Astrocyte (in vitro differentiated cells and primary cell): ENCODE results near the gene STX4. TPM values are rescaled to one million over a fixed set of nuclear protein-coding genes. Genes with fewer than 3 reads are reported as not detected.
"Not testable (repeated sequence)": the region's sequence is repeated elsewhere in the genome, so short reads cannot be mapped to it uniquely, and the experiment has no call there.

Experiments used
- DNase-seq: peaks from one replicate; pipeline ENCODE4 v3.0.0-alpha.2; 2010; ENCODE audit warnings: low read depth
- FAIRE-seq: peaks from 2 replicates; lab custom pipeline; 2011; peaks lifted over from hg19 to GRCh38; lab: Jason Lieb, UNC
- H2AFZ ChIP-seq: 2 replicates; pipeline ENCODE4 v1.6.0; 2012; ENCODE audit warnings: low read depth, low read length, inconsistent platforms
- H3K27ac ChIP-seq: 2 replicates; pipeline ENCODE4 v1.5.1; 2011; ENCODE audit warnings: low read depth, low read length, inconsistent platforms
- H3K27me3 ChIP-seq: 2 replicates; pipeline ENCODE4 v1.6.0; 2011; ENCODE audit warnings: low read length, inconsistent platforms; ENCODE audit not compliant: insufficient read depth
- H3K36me3 ChIP-seq: 2 replicates; pipeline ENCODE4 v1.5.1; 2011; ENCODE audit warnings: low read length, inconsistent platforms; ENCODE audit not compliant: insufficient read depth
- H3K4me1 ChIP-seq: 2 replicates; pipeline ENCODE4 v1.5.1; 2011; ENCODE audit warnings: low read length, inconsistent platforms; ENCODE audit not compliant: insufficient read depth
- H3K4me2 ChIP-seq: 2 replicates; pipeline ENCODE4 v1.6.0; 2012; ENCODE audit warnings: low read length, inconsistent platforms
- H3K4me3 ChIP-seq: 2 replicates; pipeline ENCODE4 v1.5.1; 2011; ENCODE audit warnings: low read depth, mild to moderate bottlenecking, low read length, inconsistent platforms; ENCODE audit not compliant: insufficient read depth
- H3K79me2 ChIP-seq: 2 replicates; pipeline ENCODE4 v1.6.0; 2012; ENCODE audit warnings: mild to moderate bottlenecking, low read length, inconsistent platforms; ENCODE audit not compliant: insufficient read depth
- H3K9ac ChIP-seq: 2 replicates; pipeline ENCODE4 v1.6.0; 2012; ENCODE audit warnings: mild to moderate bottlenecking, low read length, inconsistent platforms
- H3K9me3 ChIP-seq: 2 replicates; pipeline ENCODE4 v1.5.1; 2012; ENCODE audit warnings: low read depth, mild to moderate bottlenecking, low read length, inconsistent platforms; ENCODE audit not compliant: insufficient read depth
- H4K20me1 ChIP-seq: 2 replicates; pipeline ENCODE4 v1.6.0; 2012; ENCODE audit warnings: low read length, inconsistent platforms; ENCODE audit not compliant: insufficient read depth
- H3K27ac Mint-ChIP-seq: one replicate; pipeline ENCODE4 v1.8.0; 2021; ENCODE audit warnings: mild to moderate bottlenecking, mixed read lengths; ENCODE audit not compliant: unreplicated experiment
- H3K27me3 Mint-ChIP-seq: one replicate; pipeline ENCODE4 v1.8.0; 2021; ENCODE audit warnings: low read depth, mixed read lengths; ENCODE audit not compliant: unreplicated experiment
- H3K36me3 Mint-ChIP-seq: one replicate; pipeline ENCODE4 v1.8.0; 2021; ENCODE audit warnings: low read depth, mixed read lengths; ENCODE audit not compliant: unreplicated experiment
- H3K4me1 Mint-ChIP-seq: one replicate; pipeline ENCODE4 v1.8.0; 2021; ENCODE audit warnings: low read depth, mixed read lengths; ENCODE audit not compliant: unreplicated experiment
- H3K4me3 Mint-ChIP-seq: one replicate; pipeline ENCODE4 v1.8.0; 2021; ENCODE audit warnings: mild to moderate bottlenecking, moderate library complexity, mixed read lengths; ENCODE audit not compliant: unreplicated experiment
- H3K9me3 Mint-ChIP-seq: one replicate; pipeline ENCODE4 v1.8.0; 2021; ENCODE audit warnings: mild to moderate bottlenecking, mixed read lengths; ENCODE audit not compliant: unreplicated experiment
- CTCF ChIP-seq: IDR thresholded peaks from 2 replicates; pipeline ENCODE4 v1.5.1; 2011; ENCODE audit warnings: low read depth, mild to moderate bottlenecking, inconsistent platforms, low read length, moderate library complexity; ENCODE audit not compliant: insufficient read depth
- EZH2 ChIP-seq: IDR thresholded peaks from 2 replicates; pipeline ENCODE4 v1.6.1; 2012; ENCODE audit warnings: mild to moderate bottlenecking, low read length, inconsistent platforms; ENCODE audit not compliant: insufficient read depth
- total RNA-seq: library from RNA; stranded (reverse); gene quantifications from 2 replicates; pipeline ENCODE4 v1.2.1, GENCODE V29; 2021

Gene STX4
- total RNA-seq, 1 donor from 2014 or later, result 56.0 TPM

GRCh38 chr16:31009120-31009519 lies 24.2 kb upstream of the STX4 start:
- Histone ChIP-seq H2AFZ (peak overlapping the region; percentile 41), H3K4me2 (peak overlapping the region; percentile 89)

GRCh38 chr16:31009894-31010584 lies 23.3 kb upstream of the STX4 start:
- no peaks in the 10 kb centered on the region for H3K27me3 ChIP-seq
- H3K4me1 Mint-ChIP-seq, result peaks cover 34% of the 10 kb centered on the region
- H3K79me2 ChIP-seq, result peaks cover 40% of the 10 kb centered on the region
- H3K36me3 ChIP-seq, result no peaks in the 10 kb centered on the region
- H3K4me3 ChIP-seq, result peak overlapping the region; percentile 72
- peak overlapping the region; percentile 81 for H3K27ac Mint-ChIP-seq
- no peaks in the 10 kb centered on the region for H3K36me3 Mint-ChIP-seq
- FAIRE-seq, result no peak
- no peaks in the 10 kb centered on the region for H3K9me3 Mint-ChIP-seq
- peak overlapping the region; percentile 90 for H3K4me3 Mint-ChIP-seq
- H3K9me3 ChIP-seq, result no peaks in the 10 kb centered on the region
- peaks cover 31% of the 10 kb centered on the region for H3K4me1 ChIP-seq
- TF ChIP-seq CTCF (no peak), EZH2 (no peak)
- DNase-seq, result no peak
- peaks cover 1% of the 10 kb centered on the region for H4K20me1 ChIP-seq
- peak overlapping the region; percentile 41 for H2AFZ ChIP-seq
- H3K4me2 ChIP-seq, result peak overlapping the region; percentile 89
- peaks cover 23% of the 10 kb centered on the region for H3K27me3 Mint-ChIP-seq
- peak overlapping the region; percentile 71 for H3K9ac ChIP-seq
- H3K27ac ChIP-seq, result peak overlapping the region; percentile 80

More at GRCh38 chr16:31009120-31009519, 24.2 kb upstream of the STX4 start:
- H3K27ac Mint-ChIP-seq, result no peak overlapping the region
- peak overlapping the region; percentile 71 for H3K9ac ChIP-seq
- H3K36me3 ChIP-seq, result no peaks in the 10 kb centered on the region
- H3K27me3 ChIP-seq, result no peaks in the 10 kb centered on the region
- peaks cover 34% of the 10 kb centered on the region for H3K4me1 Mint-ChIP-seq
- peaks cover 5% of the 10 kb centered on the region for H4K20me1 ChIP-seq
- peak overlapping the region; percentile 72 for H3K4me3 ChIP-seq
- H3K27me3 Mint-ChIP-seq, result peaks cover 23% of the 10 kb centered on the region
- FAIRE-seq (no peak), DNase-seq (no peak)
- no peaks in the 10 kb centered on the region for H3K36me3 Mint-ChIP-seq
- TF ChIP-seq EZH2, result no peak
- H3K4me1 ChIP-seq, result peaks cover 31% of the 10 kb centered on the region
- H3K9me3 Mint-ChIP-seq, result no peaks in the 10 kb centered on the region
- H3K4me3 Mint-ChIP-seq, result peak overlapping the region; percentile 90
- H3K79me2 ChIP-seq, result peaks cover 49% of the 10 kb centered on the region
- H3K27ac ChIP-seq, result peak overlapping the region; percentile 80
- H3K9me3 ChIP-seq, result no peaks in the 10 kb centered on the region

- H3K27me3 ChIP-seq, result no peaks in the 10 kb centered on the region
- H3K9me3 ChIP-seq, result no peaks in the 10 kb centered on the region
- H3K4me1 Mint-ChIP-seq, result peaks cover 31% of the 10 kb centered on the region
- no peaks in the 10 kb centered on the region for H3K36me3 ChIP-seq
- TF ChIP-seq CTCF, result no peak
- TF ChIP-seq EZH2, result no peak
- H3K36me3 Mint-ChIP-seq, result no peaks in the 10 kb centered on the region
- peaks cover 34% of the 10 kb centered on the region for H3K79me2 ChIP-seq
- DNase-seq (no peak), FAIRE-seq (no peak)
- peak within 1 kb of the TSS; percentile 81 for H3K27ac Mint-ChIP-seq
- peak within 1 kb of the TSS; percentile 72 for H3K4me3 ChIP-seq
- H4K20me1 ChIP-seq, result no peaks in the 10 kb centered on the region
- peaks cover 31% of the 10 kb centered on the region for H3K4me1 ChIP-seq
- H3K4me3 Mint-ChIP-seq, result peak within 1 kb of the TSS; percentile 90
- H3K9ac ChIP-seq, result peak within 1 kb of the TSS; percentile 71
- peak within 1 kb of the TSS; percentile 89 for H3K4me2 ChIP-seq
- H3K27me3 Mint-ChIP-seq, result peaks cover 23% of the 10 kb centered on the region
- no peaks in the 10 kb centered on the region for H3K9me3 Mint-ChIP-seq
- peak within 1 kb of the TSS; percentile 75 for H2AFZ ChIP-seq
- H3K27ac ChIP-seq, result peak within 1 kb of the TSS; percentile 80
These were observed 22.6 kb upstream of the STX4 start, which contains the start of gene STX1B for GRCh38 chr16:31010585-31011325. Gene STX1B (minus strand): TSS chr16:31010638. CDS start chr16:31010396, 242 bp downstream.

- H3K4me2 ChIP-seq, DNase-seq, FAIRE-seq, H3K36me3 Mint-ChIP-seq, H3K27ac ChIP-seq, H3K9me3 ChIP-seq, H3K27ac Mint-ChIP-seq, H4K20me1 ChIP-seq, H3K9ac ChIP-seq, H3K36me3 ChIP-seq, H2AFZ ChIP-seq, H3K27me3 ChIP-seq, H3K4me3 ChIP-seq, H3K9me3 Mint-ChIP-seq: not testable (repeated sequence)
- Mint-ChIP-seq H3K27me3 (peaks cover 26% of the 10 kb centered on the region), H3K4me1 (peaks cover 21% of the 10 kb centered on the region), H3K4me3 (peak overlapping the region; percentile 85)
- H3K4me1 ChIP-seq, result peaks cover 31% of the 10 kb centered on the region
- peaks cover 28% of the 10 kb centered on the region for H3K79me2 ChIP-seq
These were observed 21.5 kb upstream of the STX4 start for GRCh38 chr16:31011815-31012214.
